IMR-90 (cell line): ENCODE measurements around the gene PSEN2. TPM values are rescaled to one million over a fixed set of nuclear protein-coding genes. Genes with fewer than 3 reads are reported as not detected.

Source experiments
- ATAC-seq: fragments of 200-7000 bp; cut with Tn5 transposase; 2 replicates; pipeline ENCODE4 v1.9.1; 2020; ENCODE audit warnings: low read depth, mild to moderate bottlenecking, moderate library complexity
- BruUV-seq: library from RNA; stranded (reverse); fragments of 400-500 nt; replicated peaks from 2 replicates; lab custom pipeline; 2021; lab: Mats Ljungman, UMichigan
- CTCF ChIA-PET: fragments of 300-600 bp; formaldehyde crosslinking; extraction: SDS; loops from one replicate; lab custom pipeline; 2021; ENCODE audit warnings: antibody characterized with exemption; lab: Yijun Ruan, JAX
- POLR2A ChIA-PET: fragments of 300-600 bp; sonication (Branson Sonifier 250); formaldehyde crosslinking; loops from one replicate; lab custom pipeline; 2022; ENCODE audit warnings: antibody characterized with exemption; ENCODE audit not compliant: unreplicated experiment; lab: Charles Lee
- DNase-seq: peaks from one replicate; pipeline ENCODE4 v3.0.0; 2013
- H2AFZ ChIP-seq: replicated peaks from 2 replicates; pipeline ENCODE3; 2013; ENCODE audit warnings: low read length, mild to moderate bottlenecking; ENCODE audit not compliant: poor library complexity
- H2AK5ac ChIP-seq: 2 replicates; pipeline ENCODE4 v1.6.1; 2013; ENCODE audit warnings: low read depth, low read length, inconsistent platforms
- H2AK9ac ChIP-seq: replicated peaks from 2 replicates; pipeline ENCODE3; 2013; ENCODE audit warnings: mild to moderate bottlenecking, low read depth, low read length, moderate library complexity; ENCODE audit not compliant: poor library complexity
- H2BK120ac ChIP-seq: 2 replicates; pipeline ENCODE4 v1.6.1; 2013; ENCODE audit warnings: low read depth, low read length, inconsistent platforms
- H2BK15ac ChIP-seq: 3 replicates; pipeline ENCODE4 v1.6.1; 2013; ENCODE audit warnings: low read depth, low read length, inconsistent platforms
- H2BK20ac ChIP-seq: 2 replicates; pipeline ENCODE4 v1.6.1; 2013; ENCODE audit warnings: low read depth, mild to moderate bottlenecking, inconsistent platforms, low read length, moderate library complexity
- H2BK5ac ChIP-seq: 2 replicates; pipeline ENCODE4 v1.6.1; 2013; ENCODE audit warnings: mild to moderate bottlenecking, low read depth, low read length, inconsistent platforms; ENCODE audit not compliant: poor library complexity, severe bottlenecking
- H3K14ac ChIP-seq: replicated peaks from 2 replicates; pipeline ENCODE4 v1.6.1; 2013; ENCODE audit warnings: low read depth, low read length, inconsistent platforms
- H3K18ac ChIP-seq: 2 replicates; pipeline ENCODE4 v1.6.1; 2013; ENCODE audit warnings: low read depth, low read length, control low read depth
- H3K23ac ChIP-seq: 2 replicates; pipeline ENCODE4 v1.6.1; 2013; ENCODE audit warnings: low read depth, low read length, inconsistent platforms
- H3K27ac ChIP-seq: 2 replicates; pipeline ENCODE4 v1.5.1; 2013; ENCODE audit warnings: mild to moderate bottlenecking, control low read depth, low read length; ENCODE audit not compliant: insufficient read depth
- H3K27me3 ChIP-seq: 2 replicates; pipeline ENCODE4 v1.6.1; 2013; ENCODE audit warnings: low read length; ENCODE audit not compliant: control insufficient read depth, insufficient read depth
- H3K36me3 ChIP-seq: 2 replicates; pipeline ENCODE4 v1.6.1; 2013; ENCODE audit warnings: low read length, mixed read lengths; ENCODE audit not compliant: control insufficient read depth, insufficient read depth
- H3K4ac ChIP-seq: 2 replicates; pipeline ENCODE4 v1.6.1; 2013; ENCODE audit warnings: low read depth, low read length, inconsistent platforms
- H3K4me1 ChIP-seq: 2 replicates; pipeline ENCODE4 v1.6.1; 2013; ENCODE audit warnings: low read length, mixed read lengths; ENCODE audit not compliant: control insufficient read depth, insufficient read depth
- H3K4me2 ChIP-seq: 2 replicates; pipeline ENCODE4 v1.6.1; 2013; ENCODE audit warnings: low read depth, mild to moderate bottlenecking, control low read depth, low read length, moderate library complexity
- H3K4me3 ChIP-seq: 2 replicates; pipeline ENCODE4 v1.5.1; 2013; ENCODE audit warnings: low read depth, mild to moderate bottlenecking, control low read depth, low read length, moderate library complexity; ENCODE audit not compliant: insufficient read depth
- H3K56ac ChIP-seq: 2 replicates; pipeline ENCODE4 v1.6.1; 2013; ENCODE audit warnings: low read length, inconsistent platforms; ENCODE audit not compliant: insufficient read depth; ENCODE audit errors: extremely low read depth
- H3K79me1 ChIP-seq, 2 experiments: 2 replicates each; pipeline ENCODE4 v1.6.1; 2013; ENCODE audit warnings: low read length in 2 of 2, inconsistent platforms in 1 of 2, low read depth in 1 of 2
- H3K9ac ChIP-seq: 2 replicates; pipeline ENCODE4 v1.6.1; 2013; ENCODE audit warnings: low read depth, low read length, control low read depth
- H3K9me1 ChIP-seq: 2 replicates; pipeline ENCODE4 v1.6.1; 2013; ENCODE audit warnings: low read length, inconsistent platforms; ENCODE audit not compliant: insufficient read depth
- H3K9me3 ChIP-seq: 2 replicates; pipeline ENCODE4 v1.6.1; 2013; ENCODE audit warnings: low read length; ENCODE audit not compliant: control insufficient read depth, insufficient read depth
- H4K20me1 ChIP-seq: 2 replicates; pipeline ENCODE4 v1.6.1; 2013; ENCODE audit warnings: low read length, inconsistent platforms; ENCODE audit not compliant: insufficient read depth
- H4K5ac ChIP-seq: 2 replicates; pipeline ENCODE4 v1.6.1; 2013; ENCODE audit warnings: mild to moderate bottlenecking, low read depth, low read length, control low read depth
- H4K8ac ChIP-seq, 2 experiments: 2 replicates each; pipeline ENCODE4 v1.6.1; 2013; ENCODE audit warnings: low read depth in 2 of 2, low read length in 2 of 2, control low read depth in 1 of 2, inconsistent platforms in 1 of 2
- H4K91ac ChIP-seq: 2 replicates; pipeline ENCODE4 v1.6.1; 2013; ENCODE audit warnings: low read depth, low read length, inconsistent platforms; ENCODE audit not compliant: insufficient read depth
- BHLHE40 ChIP-seq: fragments of 150-350 bp; IDR thresholded peaks from 2 replicates; pipeline ENCODE4 v1.6.1; 2016; ENCODE audit warnings: mild to moderate bottlenecking, low read depth, low read length
- CEBPB ChIP-seq: IDR thresholded peaks from 2 replicates; pipeline ENCODE4 v1.6.1; 2012; ENCODE audit warnings: low read depth, low read length, improper control_type of control experiment
- CHD1 ChIP-seq: IDR thresholded peaks from 2 replicates; pipeline ENCODE4 v1.6.1; 2012; ENCODE audit warnings: low read depth, low read length, improper control_type of control experiment
- CTCF ChIP-seq: conservative IDR thresholded peaks from 2 replicates; pipeline ENCODE4 v1.5.1; 2012; ENCODE audit warnings: mild to moderate bottlenecking, low read depth, low read length, improper control_type of control experiment
- MAFK ChIP-seq: IDR thresholded peaks from 2 replicates; pipeline ENCODE4 v1.6.1; 2012; ENCODE audit warnings: low read depth, low read length, improper control_type of control experiment
- MAZ ChIP-seq: IDR thresholded peaks from 2 replicates; pipeline ENCODE4 v1.6.1; 2012; ENCODE audit warnings: low read depth, mild to moderate bottlenecking, low read length, improper control_type of control experiment, moderate library complexity, borderline replicate concordance
- MXI1 ChIP-seq: IDR thresholded peaks from 2 replicates; pipeline ENCODE4 v1.6.1; 2012; ENCODE audit warnings: low read depth, mild to moderate bottlenecking, low read length, moderate library complexity, borderline replicate concordance
- NFE2L2 ChIP-seq: fragments of 150-350 bp; IDR thresholded peaks from 2 replicates; pipeline ENCODE4 v1.6.1; 2016; ENCODE audit warnings: low read depth, mild to moderate bottlenecking, low read length
- POLR2A ChIP-seq: IDR thresholded peaks from 2 replicates; pipeline ENCODE4 v1.6.1; 2012; ENCODE audit warnings: mild to moderate bottlenecking, low read depth, low read length
- RAD21 ChIP-seq: IDR thresholded peaks from 2 replicates; pipeline ENCODE4 v1.6.1; 2012; ENCODE audit warnings: low read length, improper control_type of control experiment
- RCOR1 ChIP-seq: IDR thresholded peaks from 2 replicates; pipeline ENCODE4 v1.6.1; 2012; ENCODE audit warnings: mild to moderate bottlenecking, low read length, improper control_type of control experiment; ENCODE audit not compliant: insufficient replicate concordance
- RFX5 ChIP-seq: IDR thresholded peaks from 2 replicates; pipeline ENCODE4 v1.8.0; 2012; ENCODE audit warnings: low read depth, mild to moderate bottlenecking, low read length, moderate library complexity
- SMC3 ChIP-seq: fragments of 150-350 bp; IDR thresholded peaks from 2 replicates; pipeline ENCODE4 v1.6.1; 2016; ENCODE audit warnings: low read depth, mild to moderate bottlenecking, antibody characterized with exemption, low read length, moderate library complexity
- USF2 ChIP-seq: fragments of 150-350 bp; IDR thresholded peaks from 2 replicates; pipeline ENCODE4 v1.6.1; 2017; ENCODE audit warnings: mild to moderate bottlenecking, antibody characterized with exemption, low read length, low read depth
- WGBS, 2 experiments: methylation state at CpG; one replicate each; pipeline versions ENCODE4 v1.1.5 to v1.1.7; 2013; ENCODE audit warnings: missing lambda C conversion rate in 2 of 2; ENCODE audit not compliant: insufficient read length in 1 of 2; ENCODE audit errors: extremely low coverage in 2 of 2; 5-methylcytosine and 5-hydroxymethylcytosine counted together
- dilution Hi-C: fragments of 300-500 bp; cut with HindIII; formaldehyde crosslinking; loops from one replicate; pipeline ENCODE4 v1.14.3; 2018; ENCODE audit warnings: low sequenced_read_pairs; ENCODE audit not compliant: unreplicated experiment
- in situ Hi-C: fragments of 300-500 bp; cut with MboI; formaldehyde crosslinking; loops from 3 replicates; pipeline ENCODE4 v1.14.3; 2019; ENCODE audit warnings: low sequenced_read_pairs, inconsistent platforms, mixed read lengths
- intact Hi-C: fragments of 100-400 bp; cut with micrococcal nuclease; formaldehyde crosslinking; loops from 2 replicates; pipeline ENCODE4 v1.10.0; 2022
- polyA plus RNA-seq, 3 experiments: library from polyadenylated mRNA; depleted of rRNA; stranded (reverse); fragments of >200 nt; gene quantifications; 2 replicates each; pipeline ENCODE4 v1.2.3, GENCODE V29; 2012; ENCODE audit warnings: low replicate concordance in 1 of 3
- total RNA-seq: library from RNA; depleted of rRNA; stranded (reverse); fragments of >200 nt; gene quantifications from 2 replicates; pipeline ENCODE4 v1.2.3, GENCODE V29; 2012
- TF ChIP-seq, protein P1 (sequence below): fragments of 150-350 bp; IDR thresholded peaks from 2 replicates; pipeline ENCODE4 v1.6.1; 2016; ENCODE audit warnings: low read depth, mild to moderate bottlenecking, low read length, moderate library complexity, borderline replicate concordance

Gene PSEN2
- total and polyA plus RNA-seq, 2 of the 4 experiments (the other 2 are of a cell fraction), result 15.0 to 24.4 TPM

DNA sequence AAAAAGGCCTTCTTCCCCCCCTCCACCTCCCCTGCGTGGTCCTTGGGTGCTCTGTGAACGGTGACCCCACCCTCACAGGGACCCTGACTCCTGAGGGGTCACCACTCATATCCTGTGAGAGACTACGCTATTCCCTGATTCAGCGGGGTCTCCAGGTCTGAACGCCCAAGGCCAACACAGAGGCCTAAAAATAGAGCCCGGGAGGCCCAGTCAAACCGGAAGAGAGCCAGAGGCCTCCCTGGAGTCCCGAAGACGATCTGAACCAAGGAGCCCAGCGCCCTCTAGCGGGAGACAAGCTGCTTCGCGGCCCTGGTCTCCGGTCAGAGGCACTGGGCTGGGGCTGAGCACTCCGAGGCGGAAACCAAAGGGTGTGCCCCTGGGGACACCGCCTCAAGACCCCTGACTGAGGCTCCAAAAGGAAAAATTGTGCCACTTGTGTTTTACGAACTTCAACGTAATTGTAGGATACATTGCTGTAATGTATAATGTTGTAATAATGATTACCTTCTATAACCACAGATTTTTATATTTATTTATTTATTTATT, 42.4 kb upstream of the PSEN2 start:
- CTCF ChIA-PET, result interaction anchor here (2.0 to 2.5 kb wide), 2 partner anchors 194 to 202 kb away, joined by 8 to 10 read pairs; no protein-coding TSS in a partner anchor
- H2AK9ac ChIP-seq, result peak overlapping the region; percentile 2
- TF ChIP-seq MAZ (peak; percentile 71), CEBPB (no peak), RAD21 (peak; percentile 98), RCOR1 (no peak), RFX5 (no peak), CHD1 (0 out of 2 replicates have a peak, but pooled peaks have one; percentile 70), CTCF (peak; percentile 97), NFE2L2 (no peak), SMC3 (peak; percentile 98), USF2 (no peak), MXI1 (no peak), POLR2A (peak; percentile 51; the same call in 1 of the 2 replicates), MAFK (no peak), BHLHE40 (no peak)
- TF ChIP-seq, protein P1, sequence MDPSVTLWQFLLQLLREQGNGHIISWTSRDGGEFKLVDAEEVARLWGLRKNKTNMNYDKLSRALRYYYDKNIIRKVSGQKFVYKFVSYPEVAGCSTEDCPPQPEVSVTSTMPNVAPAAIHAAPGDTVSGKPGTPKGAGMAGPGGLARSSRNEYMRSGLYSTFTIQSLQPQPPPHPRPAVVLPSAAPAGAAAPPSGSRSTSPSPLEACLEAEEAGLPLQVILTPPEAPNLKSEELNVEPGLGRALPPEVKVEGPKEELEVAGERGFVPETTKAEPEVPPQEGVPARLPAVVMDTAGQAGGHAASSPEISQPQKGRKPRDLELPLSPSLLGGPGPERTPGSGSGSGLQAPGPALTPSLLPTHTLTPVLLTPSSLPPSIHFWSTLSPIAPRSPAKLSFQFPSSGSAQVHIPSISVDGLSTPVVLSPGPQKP, result no peak

More for the DNA sequence above, 42.4 kb upstream of the PSEN2 start:
- Histone ChIP-seq H3K9ac (peak overlapping the region; percentile 65), H3K4me1 (peaks cover 2% of the 10 kb centered on the region), H3K36me3 (no peaks in the 10 kb centered on the region), H3K23ac (no peak overlapping the region), H4K5ac (peak overlapping the region; percentile 99), H3K27me3 (peaks cover 4% of the 10 kb centered on the region; the same call in 1 of the 2 replicates), H3K56ac (no peak overlapping the region), H2BK5ac (peak overlapping the region; percentile 18), H2AK5ac (no peak overlapping the region), H3K9me1 (no peaks in the 10 kb centered on the region), H2BK120ac (peak overlapping the region; percentile 62; the same call in 1 of the 2 replicates), H3K4me2 (no peak overlapping the region), H3K4ac (peak overlapping the region; percentile 77), H2AFZ (peak overlapping the region; percentile 86), H3K18ac (peak overlapping the region; percentile 87; the same call in 1 of the 2 replicates), H2BK20ac (peak overlapping the region; percentile 61; the same call in 1 of the 2 replicates), H2BK15ac (peak overlapping the region; percentile 69; the same call in 1 of the 3 replicates), H4K91ac (peak overlapping the region; percentile 75), H4K20me1 (no peaks in the 10 kb centered on the region), H3K79me1 (no peaks in the 10 kb centered on the region), H3K4me3 (no peak overlapping the region), H3K14ac (no peak overlapping the region), H3K9me3 (no peaks in the 10 kb centered on the region; the same call in 1 of the 2 replicates), H4K8ac (peak overlapping the region; percentile 92 to 98), H3K27ac (peak overlapping the region; percentile 76)
- no TSS peak for BruUV-seq
- dilution Hi-C loops (no loop called here), in situ Hi-C loops (no loop called here), intact Hi-C loops (loop anchor here (1.0 to 2.0 kb wide), 4 partner anchors 194 to 609 kb away; no protein-coding TSS in a partner anchor)
- DNase-seq (peak; percentile 93), ATAC-seq (peak; percentile 100)
- 13% methylated on average over 7 of the region's 19 CpGs; no CpG with 5 or more reads in 1 of the 2 experiments for WGBS, 2 experiments
- POLR2A ChIA-PET, result no interaction called here
